ENCODE data around the gene ERAP2. TPM values are rescaled to one million over a fixed set of nuclear protein-coding genes. Genes with fewer than 3 reads are reported as not detected.
"Not testable (repeated sequence)": the region's sequence is repeated elsewhere in the genome, so short reads cannot be mapped to it uniquely, and the experiment has no call there.

Gene ERAP2
- 4.2 and 6.7 TPM in 2 replicates for total RNA-seq (2014; rRNA removed; shearing (Covaris generic))

GRCh38 chr5:96876292-96876850 lies at the start of gene ERAP2:
ERAP2 (plus strand) TSS chr5:96876500; CDS start chr5:96879686, 3,186 bp downstream.
- no peaks in the 10 kb centered on the region for H3K9me3 ChIP-seq (replicated peaks)
- H3K4me3 ChIP-seq, result peak within 1 kb of the TSS; percentile 65
- peak in 1 of 2 experiments; percentile 31 for DNase-seq
- no peaks in the 10 kb centered on the region for H3K27me3 ChIP-seq
- no peaks in the 10 kb centered on the region for H3K36me3 ChIP-seq
- peak within 1 kb of the TSS; percentile 38 for H3K27ac ChIP-seq
- H3K4me1 ChIP-seq, result peaks cover 4% of the 10 kb centered on the region; the same call in 1 of the 2 replicates

- Histone ChIP-seq H3K27me3 (no peaks in the 10 kb centered on the region), H3K9me3 (replicated peaks) (no peaks in the 10 kb centered on the region), H3K4me1 (no peaks in the 10 kb centered on the region), H3K27ac (no peak overlapping the region), H3K4me3 (no peak overlapping the region), H3K36me3 (no peaks in the 10 kb centered on the region)
- no peak for DNase-seq
These were observed 47.0 kb upstream of the ERAP2 start for GRCh38 chr5:96829297-96829696.

- DNase-seq, result no peak
- no peak overlapping the region for H3K4me3 ChIP-seq
- H3K27ac ChIP-seq, result no peak overlapping the region
- no peaks in the 10 kb centered on the region for H3K36me3 ChIP-seq
- H3K27me3 ChIP-seq, result no peaks in the 10 kb centered on the region
- H3K4me1 ChIP-seq, result no peaks in the 10 kb centered on the region
- no peaks in the 10 kb centered on the region for H3K9me3 ChIP-seq (replicated peaks)
These were observed 42.3 kb upstream of the ERAP2 start for GRCh38 chr5:96834016-96834415.

- no peaks in the 10 kb centered on the region for H3K9me3 ChIP-seq (replicated peaks)
- no peaks in the 10 kb centered on the region for H3K36me3 ChIP-seq
- no peak for DNase-seq
- no peak overlapping the region for H3K27ac ChIP-seq
- no peaks in the 10 kb centered on the region for H3K4me1 ChIP-seq
- H3K27me3 ChIP-seq, result no peaks in the 10 kb centered on the region
- no peak overlapping the region for H3K4me3 ChIP-seq
These were observed 40.5 kb upstream of the ERAP2 start for GRCh38 chr5:96835791-96836191.

- Histone ChIP-seq H3K36me3 (no peaks in the 10 kb centered on the region), H3K9me3 (replicated peaks) (no peaks in the 10 kb centered on the region), H3K27me3 (no peaks in the 10 kb centered on the region), H3K4me1 (no peaks in the 10 kb centered on the region), H3K4me3 (no peak overlapping the region), H3K27ac (no peak overlapping the region)
- DNase-seq, result no peak
These were observed 39.5 kb upstream of the ERAP2 start for GRCh38 chr5:96836817-96837216.

- H3K27ac ChIP-seq, result no peak overlapping the region
- H3K4me1 ChIP-seq, result no peaks in the 10 kb centered on the region
- no peak for DNase-seq
- H3K27me3 ChIP-seq, result no peaks in the 10 kb centered on the region
- H3K36me3 ChIP-seq, result no peaks in the 10 kb centered on the region
- H3K4me3 ChIP-seq, result no peak overlapping the region
- H3K9me3 ChIP-seq (replicated peaks), result no peaks in the 10 kb centered on the region
These were observed 39.0 kb upstream of the ERAP2 start for GRCh38 chr5:96837303-96837702.

GRCh38 chr5:96838201-96839070 lies 37.9 kb upstream of the ERAP2 start:
- H3K9me3 ChIP-seq (replicated peaks), result no peaks in the 10 kb centered on the region
- H3K27me3 ChIP-seq, result no peaks in the 10 kb centered on the region
- H3K4me3 ChIP-seq, result no peak overlapping the region
- no peak overlapping the region for H3K27ac ChIP-seq
- DNase-seq, result no peak
- no peaks in the 10 kb centered on the region for H3K4me1 ChIP-seq
- H3K36me3 ChIP-seq, result no peaks in the 10 kb centered on the region

- H3K27me3 ChIP-seq, result no peaks in the 10 kb centered on the region
- no peak for DNase-seq
- H3K9me3 ChIP-seq (replicated peaks), result no peaks in the 10 kb centered on the region
- no peak overlapping the region for H3K4me3 ChIP-seq
- H3K27ac ChIP-seq, result no peak overlapping the region
- H3K4me1 ChIP-seq, result no peaks in the 10 kb centered on the region
- no peaks in the 10 kb centered on the region for H3K36me3 ChIP-seq
These were observed 37.2 kb upstream of the ERAP2 start for GRCh38 chr5:96839071-96839592.

GRCh38 chr5:96841931-96842330 lies 34.4 kb upstream of the ERAP2 start:
- H3K27ac ChIP-seq; DNase-seq; H3K4me3 ChIP-seq; H3K4me1 ChIP-seq; H3K27me3 ChIP-seq; H3K36me3 ChIP-seq; H3K9me3 ChIP-seq (replicated peaks): not testable (repeated sequence)

- Histone ChIP-seq H3K36me3 (no peaks in the 10 kb centered on the region), H3K27ac (no peak overlapping the region), H3K27me3 (no peaks in the 10 kb centered on the region), H3K4me3 (no peak overlapping the region), H3K9me3 (replicated peaks) (no peaks in the 10 kb centered on the region), H3K4me1 (no peaks in the 10 kb centered on the region)
- DNase-seq, result no peak
These were observed 33.2 kb upstream of the ERAP2 start for GRCh38 chr5:96843140-96843539.

- H3K4me1 ChIP-seq, result no peaks in the 10 kb centered on the region
- no peaks in the 10 kb centered on the region for H3K27me3 ChIP-seq
- no peaks in the 10 kb centered on the region for H3K36me3 ChIP-seq
- no peak overlapping the region for H3K27ac ChIP-seq
- DNase-seq, result peak in 1 of 2 experiments; percentile 28
- no peak overlapping the region for H3K4me3 ChIP-seq
- H3K9me3 ChIP-seq (replicated peaks), result no peaks in the 10 kb centered on the region
These were observed 31.8 kb upstream of the ERAP2 start for GRCh38 chr5:96844481-96844990.

GRCh38 chr5:96851312-96852062 lies 24.8 kb upstream of the ERAP2 start:
- Histone ChIP-seq H3K9me3 (replicated peaks) (no peaks in the 10 kb centered on the region), H3K27ac (no peak overlapping the region), H3K4me3 (no peak overlapping the region), H3K4me1 (peaks cover 9% of the 10 kb centered on the region), H3K36me3 (no peaks in the 10 kb centered on the region), H3K27me3 (no peaks in the 10 kb centered on the region)
- DNase-seq, result peak in 1 of 2 experiments; percentile 27

GRCh38 chr5:96852759-96853158 lies 23.5 kb upstream of the ERAP2 start:
- Histone ChIP-seq H3K4me1 (peaks cover 9% of the 10 kb centered on the region), H3K4me3 (no peak overlapping the region), H3K36me3 (no peaks in the 10 kb centered on the region), H3K27me3 (no peaks in the 10 kb centered on the region), H3K9me3 (replicated peaks) (no peaks in the 10 kb centered on the region), H3K27ac (no peak overlapping the region)
- DNase-seq, result no peak

- DNase-seq, result no peak
These were observed 22.2 kb upstream of the ERAP2 start for GRCh38 chr5:96854067-96854466.

More at GRCh38 chr5:96854067-96854466, 22.2 kb upstream of the ERAP2 start:
- H3K27me3 ChIP-seq, result no peaks in the 10 kb centered on the region
- no peaks in the 10 kb centered on the region for H3K9me3 ChIP-seq (replicated peaks)
- H3K27ac ChIP-seq, result no peak overlapping the region
- no peaks in the 10 kb centered on the region for H3K36me3 ChIP-seq
- H3K4me1 ChIP-seq, result peaks cover 9% of the 10 kb centered on the region
- H3K4me3 ChIP-seq, result no peak overlapping the region
